ENCODE data around the gene SNORC. TPM values are rescaled to one million over a fixed set of nuclear protein-coding genes. Genes with fewer than 3 reads are reported as not detected.

The SNORC gene
- total RNA-seq, 4 donors from 2014 or later = 11.7 to 39.7 (median 16.9) TPM

GRCh38 chr2:232911712-232912277 lies 41.7 kb downstream of the SNORC start:
- H3K27me3 ChIP-seq = peaks cover 3% of the 10 kb centered on the region
- no peaks in the 10 kb centered on the region for H3K9me3 ChIP-seq
- TF ChIP-seq POLR2A (IDR thresholded peaks at IDR 0.05) (no peak), CTCF (IDR thresholded peaks at IDR 0.05) (no peak), EP300 (IDR thresholded peaks at IDR 0.05) (no peak), POLR2AphosphoS5 (IDR thresholded peaks at IDR 0.05) (no peak)
- no peak overlapping the region for H3K27ac ChIP-seq
- no peaks in the 10 kb centered on the region for H3K36me3 ChIP-seq
- no peak for DNase-seq (ENCODE audit: low spot score in 2 of 2)
- H3K4me3 ChIP-seq = no peak overlapping the region
- no peaks in the 10 kb centered on the region for H3K4me1 ChIP-seq
- 87% methylated on average over 1 of the region's 1 CpG for WGBS

DNA sequence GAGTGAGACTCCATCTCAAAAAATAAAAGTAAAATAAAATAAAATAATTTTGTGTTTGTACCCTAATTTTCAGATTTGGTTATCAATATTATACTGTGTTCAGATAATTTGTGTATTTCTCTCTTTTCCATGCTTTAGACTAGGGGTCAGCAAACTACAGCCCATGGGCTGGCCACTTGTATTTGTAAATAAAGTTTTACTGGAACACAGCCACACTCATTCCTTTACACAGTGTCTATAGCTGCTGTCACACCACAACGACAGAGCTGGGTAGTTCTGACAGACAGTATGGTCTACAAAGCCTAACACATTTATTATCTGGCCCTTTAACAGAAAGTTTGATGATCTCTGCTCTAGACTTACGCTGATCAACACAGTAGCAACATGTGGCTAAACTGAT lies 43.8 kb downstream of the SNORC start:
- no peak overlapping the region for H3K4me3 ChIP-seq
- 80% methylated on average over 2 of the region's 2 CpGs for WGBS
- H3K36me3 ChIP-seq = no peaks in the 10 kb centered on the region
- H3K27ac ChIP-seq = no peak overlapping the region
- H3K9me3 ChIP-seq = no peaks in the 10 kb centered on the region
- H3K27me3 ChIP-seq = peaks cover 3% of the 10 kb centered on the region
- no peak for TF ChIP-seq EP300 (IDR thresholded peaks at IDR 0.05)
- TF ChIP-seq POLR2AphosphoS5 (IDR thresholded peaks at IDR 0.05) = no peak
- TF ChIP-seq POLR2A (IDR thresholded peaks at IDR 0.05) = no peak
- TF ChIP-seq CTCF (IDR thresholded peaks at IDR 0.05) = no peak
- no peak for DNase-seq (ENCODE audit: low spot score in 2 of 2)
- H3K4me1 ChIP-seq = no peaks in the 10 kb centered on the region

- WGBS = 96% methylated on average over 6 of the region's 6 CpGs
- DNase-seq (ENCODE audit: low spot score in 2 of 2) = no peak
- Histone ChIP-seq H3K27me3 (peaks cover 9% of the 10 kb centered on the region), H3K27ac (no peak overlapping the region), H3K4me1 (no peaks in the 10 kb centered on the region), H3K4me3 (no peak overlapping the region), H3K36me3 (peaks cover 3% of the 10 kb centered on the region), H3K9me3 (no peaks in the 10 kb centered on the region)
- TF ChIP-seq POLR2AphosphoS5 (IDR thresholded peaks at IDR 0.05) = no peak
- TF ChIP-seq CTCF (IDR thresholded peaks at IDR 0.05) = no peak
- TF ChIP-seq POLR2A (IDR thresholded peaks at IDR 0.05) = no peak
These were observed 49.1 kb downstream of the SNORC start for GRCh38 chr2:232919141-232919540.

- DNase-seq (ENCODE audit: low spot score in 2 of 2) = no peak
- WGBS = 77% methylated on average over 11 of the region's 11 CpGs
These were observed 50.0 kb downstream of the SNORC start for GRCh38 chr2:232920055-232920454.

DNA sequence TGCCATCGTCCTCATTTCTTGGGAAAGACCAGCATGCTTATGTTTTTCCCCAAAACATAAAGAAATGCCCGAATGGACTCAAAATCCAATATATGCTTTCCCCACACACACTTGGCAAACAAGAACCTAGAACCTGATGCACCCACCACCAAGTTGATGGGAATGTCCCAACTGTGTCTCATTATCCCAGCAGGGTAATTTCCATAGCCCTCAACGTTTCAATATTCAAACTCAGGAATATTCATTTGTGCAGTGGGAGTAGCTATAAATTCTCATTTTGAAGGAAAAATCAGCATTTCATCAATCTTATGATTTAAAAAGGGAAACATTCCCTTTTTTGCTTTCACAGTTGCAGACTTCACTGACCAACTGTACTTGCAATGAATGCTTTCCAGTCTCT lies 50.7 kb downstream of the SNORC start:
- TF ChIP-seq EP300 (IDR thresholded peaks at IDR 0.05) (no peak), CTCF (IDR thresholded peaks at IDR 0.05) (no peak), POLR2AphosphoS5 (IDR thresholded peaks at IDR 0.05) (no peak), POLR2A (IDR thresholded peaks at IDR 0.05) (no peak)
- H3K4me1 ChIP-seq = peaks cover 10% of the 10 kb centered on the region

More at GRCh38 chr2:232920055-232920454, 50.0 kb downstream of the SNORC start:
- Histone ChIP-seq H3K9me3 (no peaks in the 10 kb centered on the region), H3K4me3 (no peak overlapping the region), H3K27me3 (peaks cover 9% of the 10 kb centered on the region), H3K4me1 (peaks cover 4% of the 10 kb centered on the region), H3K27ac (no peak overlapping the region), H3K36me3 (peaks cover 3% of the 10 kb centered on the region)
- no peak for TF ChIP-seq EP300 (IDR thresholded peaks at IDR 0.05)
- TF ChIP-seq CTCF (IDR thresholded peaks at IDR 0.05) = no peak
- TF ChIP-seq POLR2A (IDR thresholded peaks at IDR 0.05) = no peak
- TF ChIP-seq POLR2AphosphoS5 (IDR thresholded peaks at IDR 0.05) = no peak

More for the DNA sequence above, 50.7 kb downstream of the SNORC start:
- peaks cover 3% of the 10 kb centered on the region for H3K36me3 ChIP-seq
- no peaks in the 10 kb centered on the region for H3K9me3 ChIP-seq
- no peak overlapping the region for H3K27ac ChIP-seq
- DNase-seq (ENCODE audit: low spot score in 2 of 2) = no peak
- WGBS = 81% methylated on average over 3 of the region's 3 CpGs
- no peak overlapping the region for H3K4me3 ChIP-seq
- H3K27me3 ChIP-seq = peaks cover 16% of the 10 kb centered on the region

Data from suprapubic skin (tissue), 4 donors.